Trophoblast cell (in vitro differentiated cells and primary cell): Measurements from ENCODE around the gene INHBC.
"Not testable (repeated sequence)": the region's sequence is repeated elsewhere in the genome, so short reads cannot be mapped to it uniquely, and the experiment has no call there.

Source experiments
- DNase-seq, 2 donors: peaks; one replicate each; pipeline ENCODE4 v3.0.0-alpha.2; 2016
- H2AFZ ChIP-seq: 2 replicates; pipeline ENCODE4 v1.6.1; 2013; ENCODE audit warnings: low read length, moderate library complexity, mild to moderate bottlenecking; ENCODE audit not compliant: insufficient read depth, poor library complexity
- H2AK5ac ChIP-seq: 2 replicates; pipeline ENCODE4 v1.6.1; 2013; ENCODE audit warnings: mild to moderate bottlenecking, low read length
- H2BK120ac ChIP-seq: 2 replicates; pipeline ENCODE4 v1.6.1; 2013; ENCODE audit warnings: low read length, mild to moderate bottlenecking, moderate library complexity; ENCODE audit not compliant: insufficient read depth, poor library complexity
- H2BK12ac ChIP-seq: 2 replicates; pipeline ENCODE4 v1.6.1; 2013; ENCODE audit warnings: mild to moderate bottlenecking, low read length, moderate library complexity
- H2BK5ac ChIP-seq: 2 replicates; pipeline ENCODE4 v1.6.1; 2013; ENCODE audit warnings: low read length, low read depth, moderate library complexity, mild to moderate bottlenecking; ENCODE audit not compliant: poor library complexity
- H3K14ac ChIP-seq: 2 replicates; pipeline ENCODE4 v1.6.1; 2013; ENCODE audit warnings: mild to moderate bottlenecking, low read length
- H3K18ac ChIP-seq: 2 replicates; pipeline ENCODE4 v1.6.1; 2013; ENCODE audit warnings: mild to moderate bottlenecking, low read length
- H3K23ac ChIP-seq: 2 replicates; pipeline ENCODE4 v1.6.1; 2013; ENCODE audit warnings: low read length
- H3K27ac ChIP-seq: 2 replicates; pipeline ENCODE4 v1.5.1; 2013; ENCODE audit warnings: low read depth, mild to moderate bottlenecking, inconsistent platforms, low read length, moderate library complexity
- H3K27me3 ChIP-seq: 2 replicates; pipeline ENCODE4 v1.6.1; 2013; ENCODE audit warnings: inconsistent platforms, mild to moderate bottlenecking, low read length, moderate library complexity; ENCODE audit not compliant: insufficient read depth
- H3K36me3 ChIP-seq, 2 experiments: 1 replicate in 1 of 2; 2 replicates in 1 of 2; pipeline ENCODE4 v1.6.1; 2013; ENCODE audit warnings: low read length in 2 of 2, mild to moderate bottlenecking in 2 of 2, moderate library complexity in 1 of 2; ENCODE audit not compliant: insufficient read depth in 2 of 2, control insufficient read depth in 1 of 2
- H3K4ac ChIP-seq: 2 replicates; pipeline ENCODE4 v1.6.1; 2013; ENCODE audit warnings: low read depth, mild to moderate bottlenecking, low read length, moderate library complexity
- H3K4me1 ChIP-seq, 2 experiments: 1 replicate in 1 of 2; 2 replicates in 1 of 2; pipeline ENCODE4 v1.6.1; 2013; ENCODE audit warnings: low read length in 2 of 2, mild to moderate bottlenecking in 2 of 2, moderate library complexity in 1 of 2; ENCODE audit not compliant: insufficient read depth in 2 of 2, control insufficient read depth in 1 of 2
- H3K4me2 ChIP-seq: 2 replicates; pipeline ENCODE4 v1.6.1; 2013; ENCODE audit warnings: inconsistent platforms, mild to moderate bottlenecking, low read length, moderate library complexity
- H3K4me3 ChIP-seq: 2 replicates; pipeline ENCODE4 v1.5.1; 2013; ENCODE audit warnings: mild to moderate bottlenecking, low read depth, low read length, inconsistent platforms
- H3K79me1 ChIP-seq: one replicate; pipeline ENCODE4 v1.6.1; 2013; ENCODE audit warnings: low read length
- H3K79me2 ChIP-seq: 2 replicates; pipeline ENCODE4 v1.6.1; 2013; ENCODE audit warnings: low read length, mild to moderate bottlenecking; ENCODE audit not compliant: control insufficient read depth, insufficient read depth, poor library complexity
- H3K9ac ChIP-seq: 2 replicates; pipeline ENCODE4 v1.6.1; 2013; ENCODE audit warnings: mild to moderate bottlenecking, low read length
- H3K9me3 ChIP-seq: 2 replicates; pipeline ENCODE4 v1.6.1; 2013; ENCODE audit warnings: low read depth, mild to moderate bottlenecking, control low read depth, inconsistent platforms, low read length; ENCODE audit not compliant: insufficient read depth
- H4K12ac ChIP-seq: 2 replicates; pipeline ENCODE4 v1.6.1; 2013; ENCODE audit warnings: low read depth, mild to moderate bottlenecking, low read length, moderate library complexity
- H4K8ac ChIP-seq: 2 replicates; pipeline ENCODE4 v1.6.1; 2013; ENCODE audit warnings: low read depth, mild to moderate bottlenecking, low read length, moderate library complexity
- H4K91ac ChIP-seq: one replicate; pipeline ENCODE4 v1.6.1; 2013; ENCODE audit warnings: low read depth, mild to moderate bottlenecking, low read length, moderate library complexity
- WGBS: extraction: QIAGEN DNeasy Blood & Tissue Kit; methylation state at CpG from one replicate; pipeline ENCODE4 v1.1.7; 2013; ENCODE audit warnings: missing lambda C conversion rate; ENCODE audit not compliant: insufficient read length, insufficient coverage; ENCODE audit errors: extremely low coverage; 5-methylcytosine and 5-hydroxymethylcytosine counted together

Gene INHBC

DNA sequence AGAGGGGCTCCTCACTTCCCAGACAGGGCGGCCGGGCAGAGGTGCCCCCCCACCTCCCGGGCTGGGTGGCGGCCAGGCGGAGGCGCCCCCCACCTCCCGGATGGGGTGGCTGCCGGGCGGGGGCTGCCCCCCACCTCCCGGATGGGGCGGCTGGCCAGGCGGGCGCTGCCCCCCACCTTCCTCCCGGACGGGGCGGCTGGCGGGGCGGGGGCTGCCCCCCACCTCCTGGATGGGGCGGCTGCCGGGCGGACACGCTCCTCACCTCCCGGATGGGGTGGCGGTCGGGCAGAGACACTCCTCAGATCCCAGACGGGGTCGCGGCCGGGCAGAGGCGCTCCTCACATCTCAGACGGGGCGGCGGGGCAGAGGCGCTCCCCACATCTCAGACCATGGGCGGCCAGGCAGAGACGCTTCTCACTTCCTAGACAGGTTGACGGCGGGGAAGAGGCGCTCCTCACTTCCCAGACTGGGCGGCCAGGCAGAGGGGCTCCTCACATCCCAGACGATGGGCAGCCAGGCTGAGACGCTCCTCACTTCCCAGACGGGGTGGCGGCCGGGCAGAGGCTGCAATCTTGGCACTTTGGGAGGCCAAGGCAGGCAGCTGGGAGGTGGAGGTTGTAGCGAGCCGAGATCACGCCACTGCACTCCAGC is 60.6 kb downstream of the INHBC start:
- H3K27me3 ChIP-seq, H4K91ac ChIP-seq, H3K9ac ChIP-seq, H2BK12ac ChIP-seq, H2BK120ac ChIP-seq, H3K79me2 ChIP-seq, H3K9me3 ChIP-seq, H3K27ac ChIP-seq, H3K4me1 ChIP-seq, H2AK5ac ChIP-seq, H3K79me1 ChIP-seq, H4K8ac ChIP-seq, H2AFZ ChIP-seq, DNase-seq, H3K4me2 ChIP-seq, H3K23ac ChIP-seq, H3K14ac ChIP-seq, H2BK5ac ChIP-seq, H3K4ac ChIP-seq, H4K12ac ChIP-seq, H3K18ac ChIP-seq, H3K4me3 ChIP-seq: not testable (repeated sequence)
- H3K36me3 ChIP-seq = peaks cover 46 to 61% of the 10 kb centered on the region in 2 experiments
- WGBS = no CpG with 5 or more reads among the region's 48 CpGs

GRCh38 chr12:57496822-57497221 is 62.2 kb downstream of the INHBC start:
- no peak overlapping the region for H3K9ac ChIP-seq
- H4K12ac ChIP-seq = no peak overlapping the region
- H3K36me3 ChIP-seq = peaks cover 49 to 62% of the 10 kb centered on the region in 2 experiments
- no peaks in the 10 kb centered on the region for H3K27me3 ChIP-seq
- H3K79me1 ChIP-seq = no peaks in the 10 kb centered on the region
- H4K8ac ChIP-seq = no peak overlapping the region
- H3K27ac ChIP-seq = no peak overlapping the region
- no peak overlapping the region for H2BK12ac ChIP-seq
- no peak overlapping the region for H2AFZ ChIP-seq
- H2BK120ac ChIP-seq = no peak overlapping the region
- no peak overlapping the region for H3K14ac ChIP-seq
- H3K79me2 ChIP-seq = no peaks in the 10 kb centered on the region
- DNase-seq = no peak
- H2BK5ac ChIP-seq = no peak overlapping the region
- no peaks in the 10 kb centered on the region for H3K4me1 ChIP-seq
- no peak overlapping the region for H3K4me3 ChIP-seq
- H3K4ac ChIP-seq = no peak overlapping the region
- no peak overlapping the region for H3K23ac ChIP-seq
- no peaks in the 10 kb centered on the region for H3K9me3 ChIP-seq
- H4K91ac ChIP-seq = no peak overlapping the region
- H3K4me2 ChIP-seq = no peak overlapping the region
- H2AK5ac ChIP-seq = no peak overlapping the region
- no peak overlapping the region for H3K18ac ChIP-seq

DNA sequence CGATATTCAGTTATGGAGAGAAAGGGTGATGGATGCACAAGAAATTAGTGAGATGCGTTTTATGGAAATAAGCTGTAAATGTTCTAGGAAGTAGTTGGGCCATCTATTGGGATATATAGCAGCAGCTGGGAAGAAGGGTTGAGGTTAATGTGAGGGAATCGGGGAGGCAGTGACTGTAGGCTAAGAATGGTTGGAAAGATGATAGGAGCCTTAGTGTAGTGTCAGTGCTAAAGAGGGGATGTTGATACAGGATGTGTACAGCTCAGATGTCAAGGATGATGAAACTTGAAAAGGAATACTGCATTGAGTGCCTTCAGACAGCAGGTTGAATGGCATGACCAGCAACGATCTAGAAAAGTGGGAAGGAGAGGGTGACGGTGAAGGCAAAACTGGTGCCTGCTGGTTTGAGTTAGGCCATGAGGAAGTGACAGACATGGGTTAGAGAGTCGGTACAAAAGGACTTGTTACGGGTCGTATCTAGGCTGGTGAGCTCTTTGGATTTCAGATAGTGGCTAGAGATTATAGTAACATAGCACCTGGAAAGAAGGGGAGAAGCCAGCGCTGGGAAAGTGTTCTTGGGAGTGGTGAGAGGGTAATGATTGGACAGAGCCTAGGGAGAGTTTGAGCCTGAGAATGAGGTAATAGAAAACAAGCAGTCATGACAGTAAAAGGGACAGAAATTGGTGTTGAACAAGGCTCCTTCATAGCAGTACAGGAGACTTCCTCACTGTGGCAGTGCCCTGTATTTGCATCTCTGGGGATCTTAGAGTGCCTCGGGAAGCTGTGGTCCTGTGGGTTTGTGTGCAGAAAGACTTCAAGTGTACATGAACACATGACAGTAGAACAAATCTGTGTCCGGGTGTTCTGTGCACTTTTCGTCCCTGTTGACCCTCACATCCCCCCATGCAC is 62.9 kb downstream of the INHBC start:
- no peaks in the 10 kb centered on the region for H3K9me3 ChIP-seq
- H2BK12ac ChIP-seq = no peak overlapping the region
- H4K8ac ChIP-seq = no peak overlapping the region
- no peak overlapping the region for H3K4me2 ChIP-seq
- H2BK5ac ChIP-seq = no peak overlapping the region
- no peak overlapping the region for H2AFZ ChIP-seq
- no peaks in the 10 kb centered on the region for H3K79me2 ChIP-seq
- no peak overlapping the region for H3K23ac ChIP-seq
- H3K4ac ChIP-seq = no peak overlapping the region
- H4K91ac ChIP-seq = no peak overlapping the region
- no peak overlapping the region for H3K27ac ChIP-seq
- WGBS = 100% methylated on average over 2 of the region's 12 CpGs
- no peak overlapping the region for H3K4me3 ChIP-seq
- H2AK5ac ChIP-seq = no peak overlapping the region
- no peak overlapping the region for H3K18ac ChIP-seq
- H3K14ac ChIP-seq = no peak overlapping the region
- H2BK120ac ChIP-seq = no peak overlapping the region
- no peak overlapping the region for H4K12ac ChIP-seq
- no peaks in the 10 kb centered on the region for H3K4me1 ChIP-seq
- no peak overlapping the region for H3K9ac ChIP-seq
- no peaks in the 10 kb centered on the region for H3K79me1 ChIP-seq
- peaks cover 49 to 65% of the 10 kb centered on the region in 2 experiments for H3K36me3 ChIP-seq
- DNase-seq = no peak
- no peaks in the 10 kb centered on the region for H3K27me3 ChIP-seq

- H3K4me1 ChIP-seq = no peaks in the 10 kb centered on the region
- no peak overlapping the region for H2BK5ac ChIP-seq
- H3K36me3 ChIP-seq = peaks cover 52 to 64% of the 10 kb centered on the region in 2 experiments
- no peaks in the 10 kb centered on the region for H3K27me3 ChIP-seq
- no peak overlapping the region for H3K14ac ChIP-seq
- H3K4me3 ChIP-seq = no peak overlapping the region
- no peak overlapping the region for H2AFZ ChIP-seq
- H3K9me3 ChIP-seq = no peaks in the 10 kb centered on the region
- no peaks in the 10 kb centered on the region for H3K79me1 ChIP-seq
- no peak overlapping the region for H4K12ac ChIP-seq
- no peak for DNase-seq
- no peak overlapping the region for H3K9ac ChIP-seq
- no peak overlapping the region for H3K27ac ChIP-seq
- H2AK5ac ChIP-seq = no peak overlapping the region
- no CpG with 5 or more reads among the region's 9 CpGs for WGBS
- H3K23ac ChIP-seq = no peak overlapping the region
- no peak overlapping the region for H3K18ac ChIP-seq
- no peaks in the 10 kb centered on the region for H3K79me2 ChIP-seq
- H4K8ac ChIP-seq = no peak overlapping the region
- no peak overlapping the region for H3K4me2 ChIP-seq
- H2BK120ac ChIP-seq = no peak overlapping the region
- no peak overlapping the region for H3K4ac ChIP-seq
- H2BK12ac ChIP-seq = no peak overlapping the region
- no peak overlapping the region for H4K91ac ChIP-seq
Measured at GRCh38 chr12:57498132-57498502, 63.5 kb downstream of the INHBC start.
